Measurements from ENCODE around the gene STN1.

The STN1 gene

GRCh38 chr10:103921750-103922195 lies 3.8 kb upstream of the STN1 start:
- no peak for DNase-seq (ENCODE audit: low spot score)
- no peak overlapping the region for H3K27ac ChIP-seq

GRCh38 chr10:103921248-103921647 lies 3.3 kb upstream of the STN1 start:
- Histone ChIP-seq H3K27ac (no peak overlapping the region), H3K4me3 (no peak overlapping the region)
- no peak for DNase-seq (ENCODE audit: low spot score)

More at GRCh38 chr10:103921750-103922195, 3.8 kb upstream of the STN1 start:
- H3K4me3 ChIP-seq, result no peak overlapping the region
- TF ChIP-seq CTCF (IDR thresholded peaks at IDR 0.05), result no peak

GRCh38 chr10:103919648-103920025 lies 1.7 kb upstream of the STN1 start:
- DNase-seq (ENCODE audit: low spot score), result no peak
- no peak overlapping the region for H3K4me3 ChIP-seq
- H3K27ac ChIP-seq, result no peak overlapping the region

More at GRCh38 chr10:103921248-103921647, 3.3 kb upstream of the STN1 start:
- no peak for TF ChIP-seq CTCF (IDR thresholded peaks at IDR 0.05)

GRCh38 chr10:103917302-103918052 lies 507 bp downstream of the STN1 start:
- peak overlapping the region; percentile 94 to 97 for H3K27ac ChIP-seq
- DNase-seq (ENCODE audit: low spot score), result no peak

More at GRCh38 chr10:103919648-103920025, 1.7 kb upstream of the STN1 start:
- TF ChIP-seq CTCF (IDR thresholded peaks at IDR 0.05), result no peak

GRCh38 chr10:103916876-103917275 lies 1.1 kb downstream of the STN1 start:
- Histone ChIP-seq H3K4me3 (peak overlapping the region; percentile 84), H3K27ac (peak overlapping the region; percentile 68 to 94)
- no peak for TF ChIP-seq CTCF (IDR thresholded peaks at IDR 0.05)
- DNase-seq (ENCODE audit: low spot score), result no peak

More at GRCh38 chr10:103917302-103918052, 507 bp downstream of the STN1 start:
- no peak for TF ChIP-seq CTCF (IDR thresholded peaks at IDR 0.05)
- H3K4me3 ChIP-seq, result peak overlapping the region; percentile 84

GRCh38 chr10:103916254-103916653 lies 1.7 kb downstream of the STN1 start:
- no peak for TF ChIP-seq CTCF (IDR thresholded peaks at IDR 0.05)
- DNase-seq (ENCODE audit: low spot score), result no peak
- peak overlapping the region; percentile 68 to 94 for H3K27ac ChIP-seq
- H3K4me3 ChIP-seq, result peak overlapping the region; percentile 84

- DNase-seq (ENCODE audit: low spot score), result no peak
- Histone ChIP-seq H3K27ac (peak overlapping the region; percentile 68 to 94), H3K4me3 (peak overlapping the region; percentile 84)
- no peak for TF ChIP-seq CTCF (IDR thresholded peaks at IDR 0.05)
Observed at GRCh38 chr10:103915796-103916195, 2.2 kb downstream of the STN1 start.
